HEK293T (cell line): ENCODE measurements around the gene MTHFD2.

Source experiments
- BHLHE40 ChIP-seq: fragments of 450-650 bp; IDR thresholded peaks from 2 replicates; pipeline ENCODE4 v1.6.1; 2016; ENCODE audit warnings: mild to moderate bottlenecking, moderate library complexity, borderline replicate concordance
- ELF4 ChIP-seq: fragments of 450-650 bp; IDR thresholded peaks from 2 replicates; pipeline ENCODE4 v1.6.1; 2017; ENCODE audit warnings: antibody characterized with exemption
- FOXA1 ChIP-seq: fragments of 450-650 bp; IDR thresholded peaks from 2 replicates; pipeline ENCODE4 v1.6.1; 2016; ENCODE audit warnings: mild to moderate bottlenecking
- FOXK2 ChIP-seq: fragments of 450-650 bp; IDR thresholded peaks from 2 replicates; pipeline ENCODE4 v1.6.1; 2016; ENCODE audit warnings: mild to moderate bottlenecking
- FOXM1 ChIP-seq: fragments of 450-650 bp; IDR thresholded peaks from 2 replicates; pipeline ENCODE4 v1.6.1; 2017; ENCODE audit warnings: mild to moderate bottlenecking, borderline replicate concordance
- HDGF ChIP-seq: fragments of 450-650 bp; IDR thresholded peaks from 2 replicates; pipeline ENCODE4 v1.6.1; 2017; ENCODE audit warnings: antibody characterized with exemption, borderline replicate concordance
- LEF1 ChIP-seq: fragments of 450-650 bp; IDR thresholded peaks from 2 replicates; pipeline ENCODE4 v1.6.1; 2017; ENCODE audit warnings: mild to moderate bottlenecking, borderline replicate concordance
- NFRKB ChIP-seq: fragments of 450-650 bp; IDR thresholded peaks from 2 replicates; pipeline ENCODE4 v1.6.1; 2016; ENCODE audit warnings: mild to moderate bottlenecking, moderate library complexity
- SP1 ChIP-seq: fragments of 450-650 bp; IDR thresholded peaks from 2 replicates; pipeline ENCODE4 v1.6.1; 2017
- SUZ12 ChIP-seq: fragments of 450-650 bp; IDR thresholded peaks from 2 replicates; pipeline ENCODE4 v1.6.1; 2016; ENCODE audit warnings: mild to moderate bottlenecking
- TARDBP ChIP-seq: fragments of 450-650 bp; IDR thresholded peaks from 2 replicates; pipeline ENCODE4 v1.6.1; 2016
- ZNF384 ChIP-seq: fragments of 450-650 bp; IDR thresholded peaks from 2 replicates; pipeline ENCODE4 v1.6.1; 2016
- TF ChIP-seq, protein P1 (sequence below): fragments of 450-650 bp; IDR thresholded peaks from 2 replicates; pipeline ENCODE4 v1.6.1; 2016

DNA sequence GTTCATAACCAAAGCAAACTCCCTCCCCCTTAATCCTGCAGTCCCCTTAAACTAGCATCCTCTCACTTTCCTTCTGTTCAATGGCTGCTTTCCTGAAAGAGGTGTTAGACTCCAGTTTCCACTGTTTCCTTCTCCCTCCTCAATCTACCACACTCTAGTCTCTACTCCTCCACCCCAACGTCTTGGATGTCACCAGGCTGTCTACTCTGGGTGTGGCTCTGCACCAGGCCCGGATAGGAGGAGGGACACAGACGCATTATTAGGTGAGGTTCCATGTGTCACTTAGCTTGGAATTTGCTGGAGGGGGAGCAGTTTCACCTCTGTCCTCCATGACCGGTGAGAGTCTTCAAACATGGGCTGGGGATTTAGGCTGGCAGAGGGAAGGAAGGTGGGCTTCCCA, 61.3 kb downstream of the MTHFD2 start:
- TF ChIP-seq BHLHE40: no peak
- TF ChIP-seq FOXK2: no peak
- no peak for TF ChIP-seq ZNF384
- TF ChIP-seq FOXA1: no peak
- TF ChIP-seq, protein P1, sequence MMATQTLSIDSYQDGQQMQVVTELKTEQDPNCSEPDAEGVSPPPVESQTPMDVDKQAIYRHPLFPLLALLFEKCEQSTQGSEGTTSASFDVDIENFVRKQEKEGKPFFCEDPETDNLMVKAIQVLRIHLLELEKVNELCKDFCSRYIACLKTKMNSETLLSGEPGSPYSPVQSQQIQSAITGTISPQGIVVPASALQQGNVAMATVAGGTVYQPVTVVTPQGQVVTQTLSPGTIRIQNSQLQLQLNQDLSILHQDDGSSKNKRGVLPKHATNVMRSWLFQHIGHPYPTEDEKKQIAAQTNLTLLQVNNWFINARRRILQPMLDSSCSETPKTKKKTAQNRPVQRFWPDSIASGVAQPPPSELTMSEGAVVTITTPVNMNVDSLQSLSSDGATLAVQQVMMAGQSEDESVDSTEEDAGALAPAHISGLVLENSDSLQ: no peak
- TF ChIP-seq SUZ12: no peak
- TF ChIP-seq SP1: no peak
- no peak for TF ChIP-seq ELF4
- no peak for TF ChIP-seq NFRKB
- no peak for TF ChIP-seq HDGF
- no peak for TF ChIP-seq LEF1
- TF ChIP-seq FOXM1: no peak
- no peak for TF ChIP-seq TARDBP
